T-helper 2 cell treated with Interferon-gamma antibody and Interleukin-4, amounts not matched to agents 5 μg/mL and 100 μg/mL, for 36 hours (primary cell): Measurements from ENCODE around the gene SLC38A2.
"Not testable (repeated sequence)": the region's sequence is repeated elsewhere in the genome, so short reads cannot be mapped to it uniquely, and the experiment has no call there.

Experiments
- DNase-seq: peaks from one replicate; pipeline ENCODE4 v3.0.0; 2021; ENCODE audit warnings: low spot score
- H3K27ac Mint-ChIP-seq: one replicate; pipeline ENCODE4 v1.8.0; 2021; ENCODE audit warnings: mild to moderate bottlenecking, mixed read lengths
- H3K27me3 Mint-ChIP-seq: one replicate; pipeline ENCODE4 v1.8.0; 2021; ENCODE audit warnings: low read depth, mixed read lengths
- H3K36me3 Mint-ChIP-seq: one replicate; pipeline ENCODE4 v1.8.0; 2021; ENCODE audit warnings: low read depth, mixed read lengths
- H3K4me1 Mint-ChIP-seq: one replicate; pipeline ENCODE4 v1.8.0; 2021; ENCODE audit warnings: low read depth, mixed read lengths
- H3K4me3 Mint-ChIP-seq: one replicate; pipeline ENCODE4 v1.8.0; 2022; ENCODE audit warnings: mild to moderate bottlenecking, moderate library complexity, mixed read lengths
- H3K9me3 Mint-ChIP-seq: one replicate; pipeline ENCODE4 v1.8.0; 2021; ENCODE audit warnings: mixed read lengths

Gene SLC38A2

GRCh38 chr12:46357438-46358324 lies 14.9 kb downstream of the SLC38A2 start:
- H3K4me3 Mint-ChIP-seq, result no peak overlapping the region
- no peaks in the 10 kb centered on the region for H3K9me3 Mint-ChIP-seq
- no peaks in the 10 kb centered on the region for H3K27me3 Mint-ChIP-seq
- peaks cover 43% of the 10 kb centered on the region for H3K36me3 Mint-ChIP-seq
- peaks cover 44% of the 10 kb centered on the region for H3K4me1 Mint-ChIP-seq
- no peak overlapping the region for H3K27ac Mint-ChIP-seq
- no peak for DNase-seq

- H3K4me1 Mint-ChIP-seq, result peaks cover 38% of the 10 kb centered on the region
- H3K4me3 Mint-ChIP-seq, result no peak overlapping the region
- peaks cover 35% of the 10 kb centered on the region for H3K36me3 Mint-ChIP-seq
- no peak overlapping the region for H3K27ac Mint-ChIP-seq
- no peaks in the 10 kb centered on the region for H3K27me3 Mint-ChIP-seq
- no peaks in the 10 kb centered on the region for H3K9me3 Mint-ChIP-seq
- DNase-seq, result no peak
Observed at GRCh38 chr12:46356655-46357437, 15.7 kb downstream of the SLC38A2 start.

GRCh38 chr12:46354802-46355199 lies 17.8 kb downstream of the SLC38A2 start:
- no peak for DNase-seq
- no peaks in the 10 kb centered on the region for H3K9me3 Mint-ChIP-seq
- peaks cover 25% of the 10 kb centered on the region for H3K4me1 Mint-ChIP-seq
- no peak overlapping the region for H3K27ac Mint-ChIP-seq
- H3K4me3 Mint-ChIP-seq, result no peak overlapping the region
- peaks cover 16% of the 10 kb centered on the region for H3K36me3 Mint-ChIP-seq
- no peaks in the 10 kb centered on the region for H3K27me3 Mint-ChIP-seq

- peaks cover 25% of the 10 kb centered on the region for H3K4me1 Mint-ChIP-seq
- no peaks in the 10 kb centered on the region for H3K9me3 Mint-ChIP-seq
- peak overlapping the region; percentile 73 for H3K27ac Mint-ChIP-seq
- peaks cover 11% of the 10 kb centered on the region for H3K36me3 Mint-ChIP-seq
- H3K27me3 Mint-ChIP-seq, result no peaks in the 10 kb centered on the region
- peak overlapping the region; percentile 23 for H3K4me3 Mint-ChIP-seq
- no peak for DNase-seq
Observed at GRCh38 chr12:46354111-46354801, 18.3 kb downstream of the SLC38A2 start.

DNA sequence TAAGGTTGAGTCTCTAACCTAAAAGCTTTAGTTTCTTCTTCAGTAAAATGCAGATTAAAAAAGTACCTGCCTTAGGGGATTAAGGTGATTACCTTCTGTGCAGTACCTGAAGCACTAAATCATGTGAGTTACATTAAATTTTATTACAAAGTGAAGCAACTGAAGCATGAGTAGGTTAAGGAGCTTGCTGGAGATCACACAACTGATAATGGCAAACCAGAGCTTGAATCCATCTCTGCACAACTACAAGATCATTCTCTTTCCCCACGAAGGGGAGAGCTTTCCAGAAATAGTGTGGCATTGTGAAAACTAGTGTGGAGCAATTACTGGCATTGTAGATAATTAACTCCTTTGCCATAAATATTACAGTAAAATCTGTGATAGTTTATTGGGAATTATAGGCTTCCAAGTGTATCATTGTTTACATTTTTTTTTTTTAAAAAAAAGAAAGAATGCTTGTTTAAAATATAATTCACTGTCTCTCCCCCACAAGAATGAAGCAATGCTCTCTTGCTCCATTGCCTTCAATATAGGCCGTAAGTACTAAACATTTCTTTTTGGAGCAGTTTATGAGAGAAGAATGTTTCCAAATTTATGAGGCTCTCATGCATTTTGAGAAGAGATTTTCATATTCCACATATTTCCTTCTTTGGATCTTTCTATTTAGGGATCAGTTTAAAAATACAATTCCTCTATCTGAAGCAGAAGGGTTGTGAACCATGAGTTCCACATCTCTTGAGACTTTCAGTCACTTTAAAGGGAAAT lies 20.5 kb downstream of the SLC38A2 start:
- no peaks in the 10 kb centered on the region for H3K36me3 Mint-ChIP-seq
- DNase-seq, result no peak
- no peak overlapping the region for H3K4me3 Mint-ChIP-seq
- peaks cover 23% of the 10 kb centered on the region for H3K4me1 Mint-ChIP-seq
- no peaks in the 10 kb centered on the region for H3K27me3 Mint-ChIP-seq
- no peaks in the 10 kb centered on the region for H3K9me3 Mint-ChIP-seq
- no peak overlapping the region for H3K27ac Mint-ChIP-seq

DNA sequence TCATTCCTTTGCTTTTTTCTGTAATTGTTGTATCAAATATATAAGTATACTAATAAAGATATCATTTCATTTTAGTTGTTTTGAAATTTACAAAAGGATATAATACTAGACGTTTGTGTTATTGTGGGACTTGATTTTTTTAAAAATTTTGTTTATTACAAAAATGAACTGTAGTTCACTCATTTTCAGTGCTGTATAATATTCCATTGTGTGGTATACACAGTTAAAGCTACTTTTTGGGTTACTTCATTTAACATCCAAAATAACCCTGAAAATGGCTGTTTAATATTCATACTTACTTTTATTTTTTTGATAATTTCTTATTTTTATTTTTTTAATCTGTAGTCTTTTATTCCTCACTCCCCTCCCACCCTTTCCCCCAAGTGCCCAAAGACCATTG lies 21.4 kb downstream of the SLC38A2 start:
- Mint-ChIP-seq H3K27me3 (no peaks in the 10 kb centered on the region), H3K4me3 (no peak overlapping the region), H3K27ac (no peak overlapping the region), H3K9me3 (no peaks in the 10 kb centered on the region), H3K4me1 (peaks cover 23% of the 10 kb centered on the region), H3K36me3 (no peaks in the 10 kb centered on the region)
- DNase-seq, result no peak

GRCh38 chr12:46349253-46349652 lies 23.3 kb downstream of the SLC38A2 start:
- no peaks in the 10 kb centered on the region for H3K27me3 Mint-ChIP-seq
- H3K36me3 Mint-ChIP-seq, result no peaks in the 10 kb centered on the region
- H3K4me3 Mint-ChIP-seq, result no peak overlapping the region
- H3K27ac Mint-ChIP-seq, result no peak overlapping the region
- H3K9me3 Mint-ChIP-seq, result no peaks in the 10 kb centered on the region
- DNase-seq, result no peak
- H3K4me1 Mint-ChIP-seq, result peaks cover 16% of the 10 kb centered on the region

- Mint-ChIP-seq H3K36me3 (no peaks in the 10 kb centered on the region), H3K4me1 (peaks cover 9% of the 10 kb centered on the region), H3K4me3 (no peak overlapping the region), H3K9me3 (no peaks in the 10 kb centered on the region), H3K27me3 (peaks cover 20% of the 10 kb centered on the region), H3K27ac (no peak overlapping the region)
- no peak for DNase-seq
Observed at GRCh38 chr12:46343118-46343852, 29.3 kb downstream of the SLC38A2 start.

GRCh38 chr12:46342562-46343033 lies 30.0 kb downstream of the SLC38A2 start:
- no peak overlapping the region for H3K27ac Mint-ChIP-seq
- H3K4me1 Mint-ChIP-seq, result peaks cover 9% of the 10 kb centered on the region
- no peak overlapping the region for H3K4me3 Mint-ChIP-seq

DNA sequence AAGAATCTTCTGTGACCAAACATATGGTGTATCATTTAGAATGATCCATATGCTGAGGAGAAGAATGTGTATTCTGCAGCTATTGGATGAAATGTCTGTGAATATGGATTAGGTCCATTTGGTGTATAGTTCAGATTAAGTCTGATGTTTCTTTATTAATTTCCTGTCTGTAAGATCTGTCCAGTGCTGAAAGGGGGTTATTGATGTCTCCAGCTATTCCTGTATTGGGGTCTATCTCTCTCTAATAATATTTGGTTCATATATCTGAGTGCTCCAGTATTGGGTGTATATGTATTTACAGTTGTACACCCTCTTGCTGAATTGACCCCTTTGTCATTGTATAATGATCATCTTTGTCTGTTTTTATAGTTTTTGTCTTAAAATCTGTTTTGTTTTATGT lies 33.5 kb downstream of the SLC38A2 start:
- H3K36me3 Mint-ChIP-seq, result no peaks in the 10 kb centered on the region
- peaks cover 25% of the 10 kb centered on the region for H3K27me3 Mint-ChIP-seq
- H3K4me1 Mint-ChIP-seq, result peaks cover 9% of the 10 kb centered on the region
- no peak for DNase-seq
- H3K27ac Mint-ChIP-seq, result no peak overlapping the region
- H3K4me3 Mint-ChIP-seq, result no peak overlapping the region
- H3K9me3 Mint-ChIP-seq, result peaks cover 7% of the 10 kb centered on the region

More at GRCh38 chr12:46342562-46343033, 30.0 kb downstream of the SLC38A2 start:
- H3K9me3 Mint-ChIP-seq, result no peaks in the 10 kb centered on the region
- no peak for DNase-seq
- H3K36me3 Mint-ChIP-seq, result no peaks in the 10 kb centered on the region
- H3K27me3 Mint-ChIP-seq, result peaks cover 20% of the 10 kb centered on the region

- Mint-ChIP-seq H3K27me3 (peaks cover 5% of the 10 kb centered on the region), H3K9me3 (peaks cover 40% of the 10 kb centered on the region), H3K36me3 (peaks cover 3% of the 10 kb centered on the region), H3K4me3 (no peak overlapping the region), H3K4me1 (no peaks in the 10 kb centered on the region), H3K27ac (no peak overlapping the region)
- no peak for DNase-seq
Observed at GRCh38 chr12:46332260-46332659, 40.3 kb downstream of the SLC38A2 start.

DNA sequence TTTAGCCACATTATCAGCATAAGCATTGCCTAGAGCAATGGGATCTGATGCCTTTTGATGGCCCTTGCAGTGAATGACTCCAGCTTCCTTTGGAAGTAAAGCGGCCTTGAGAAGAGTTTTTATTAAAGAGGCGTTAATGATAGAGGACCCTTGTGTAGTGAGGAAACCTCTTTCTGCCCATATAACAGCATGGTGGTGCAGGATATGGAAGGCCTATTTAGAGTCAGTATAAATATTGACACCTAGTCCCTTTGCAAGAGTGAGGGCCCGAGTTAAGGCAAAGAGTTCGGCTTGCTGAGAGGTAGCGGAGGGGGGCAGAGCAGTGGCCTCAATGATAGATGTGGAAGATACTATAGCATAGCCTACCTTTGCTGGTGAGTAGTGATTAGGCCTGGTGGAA lies 47.5 kb downstream of the SLC38A2 start:
- H3K27ac Mint-ChIP-seq, H3K27me3 Mint-ChIP-seq, H3K4me1 Mint-ChIP-seq, DNase-seq, H3K4me3 Mint-ChIP-seq, H3K36me3 Mint-ChIP-seq: not testable (repeated sequence)
- H3K9me3 Mint-ChIP-seq, result peaks cover 22% of the 10 kb centered on the region

GRCh38 chr12:46320731-46321130 lies 51.8 kb downstream of the SLC38A2 start:
- Mint-ChIP-seq H3K4me3 (no peak overlapping the region), H3K27ac (no peak overlapping the region), H3K9me3 (peaks cover 7% of the 10 kb centered on the region), H3K4me1 (no peaks in the 10 kb centered on the region), H3K27me3 (peaks cover 7% of the 10 kb centered on the region), H3K36me3 (no peaks in the 10 kb centered on the region)
- DNase-seq, result no peak
